ENCODE data around the gene SOCS3.
"Not testable (repeated sequence)": the region's sequence is repeated elsewhere in the genome, so short reads cannot be mapped to it uniquely, and the experiment has no call there.

The SOCS3 gene

DNA sequence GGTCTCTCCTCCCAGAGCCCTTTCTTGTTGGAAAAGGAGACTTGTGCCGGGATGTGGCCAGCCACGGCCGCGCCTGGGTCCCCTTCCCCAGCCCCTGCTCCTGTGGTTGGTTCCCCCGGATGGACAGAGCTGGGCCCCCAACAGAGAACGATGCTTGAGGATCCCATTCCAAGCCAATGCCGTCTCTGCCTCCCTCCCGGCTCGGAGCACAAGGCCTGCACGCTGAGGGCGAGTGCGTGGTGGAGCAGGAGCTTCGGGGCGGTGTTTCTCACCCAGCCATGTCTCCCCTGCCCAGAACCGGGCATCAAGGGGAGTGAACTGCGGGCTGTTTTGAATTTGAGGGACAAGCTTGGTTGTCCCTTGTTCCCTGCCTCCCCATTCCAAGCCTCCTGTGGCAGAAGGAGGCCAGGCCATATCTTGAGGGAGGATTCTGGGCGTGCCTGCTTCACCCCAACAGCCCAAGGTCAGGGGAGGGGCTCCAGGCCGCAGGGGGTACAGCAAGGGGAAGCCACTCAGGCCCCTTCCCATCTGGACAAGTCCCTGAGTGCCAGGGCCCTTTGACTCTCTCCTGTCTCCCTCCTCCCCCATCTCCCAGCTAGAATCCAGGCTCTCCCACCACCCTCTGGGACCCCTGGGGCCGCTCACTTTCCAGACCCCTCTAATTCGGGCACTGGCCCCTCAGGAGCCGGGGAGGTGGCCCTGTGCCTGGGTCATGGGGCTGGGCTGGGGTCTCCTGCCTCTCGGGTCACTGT lies 43.6 kb downstream of the SOCS3 start:
- TF ChIP-seq POLR2A (IDR thresholded peaks at IDR 0.05; ENCODE audit: low read depth, low read length) = no peak
- no peak for DNase-seq (ENCODE audit: insufficient read length, low spot score)
- FAIRE-seq = no peak

GRCh38 chr17:78315355-78316114 lies 44.3 kb downstream of the SOCS3 start:
- peak; percentile 92 for DNase-seq (ENCODE audit: insufficient read length, low spot score)
- FAIRE-seq = no peak

GRCh38 chr17:78314683-78315354 lies 45.1 kb downstream of the SOCS3 start:
- no peak for TF ChIP-seq POLR2A (IDR thresholded peaks at IDR 0.05; ENCODE audit: low read depth, low read length)
- FAIRE-seq (no peak), DNase-seq (ENCODE audit: insufficient read length, low spot score) (no peak)

More at GRCh38 chr17:78315355-78316114, 44.3 kb downstream of the SOCS3 start:
- 0 out of 2 replicates have a peak, but pooled peaks have one; percentile 6 for TF ChIP-seq POLR2A (IDR thresholded peaks at IDR 0.05; ENCODE audit: low read depth, low read length)

DNA sequence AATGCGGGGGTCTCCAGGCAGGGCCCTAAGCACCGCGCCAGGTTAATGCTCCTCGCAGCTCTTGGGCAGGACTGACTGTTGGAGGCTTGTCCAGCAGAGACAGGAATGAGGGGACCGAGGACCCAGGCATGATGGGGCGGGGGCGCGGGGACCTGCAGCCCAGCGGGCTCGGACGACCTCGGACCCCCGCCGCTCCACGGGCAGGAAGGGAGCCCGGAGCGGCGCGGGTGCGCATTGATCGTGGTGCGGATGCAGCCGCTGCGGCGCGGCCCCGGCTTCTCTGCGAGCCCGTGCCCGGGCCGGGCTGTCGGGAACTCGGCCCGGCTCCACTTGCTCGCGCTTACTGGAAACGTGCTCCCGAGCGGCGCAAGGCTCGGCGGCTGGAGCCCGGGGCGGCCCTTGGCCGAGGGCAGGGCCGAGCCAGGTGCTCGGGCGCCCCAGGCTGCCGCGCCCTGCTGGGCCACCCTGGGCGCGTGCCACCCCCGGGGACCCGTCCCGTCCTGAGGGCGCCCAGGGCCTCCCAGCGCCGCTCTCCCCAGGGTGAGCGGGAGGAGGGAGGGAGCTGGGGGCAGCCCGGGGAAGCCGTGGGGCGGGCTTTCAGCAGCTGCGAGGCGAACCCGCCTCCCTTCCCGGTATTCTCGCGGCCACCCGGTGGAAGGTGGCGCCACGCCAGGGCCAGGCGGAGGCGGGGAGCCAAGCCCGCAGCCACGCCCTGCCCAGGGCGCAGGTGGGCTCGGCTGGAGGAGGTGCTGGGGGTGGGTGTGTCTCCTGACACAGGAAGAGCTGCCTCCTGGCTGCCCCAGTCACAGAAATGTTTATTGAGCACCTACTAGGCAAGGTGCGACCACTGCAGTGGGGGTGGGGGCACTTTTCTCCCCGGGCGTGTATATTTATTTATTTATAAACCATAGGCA lies 45.9 kb downstream of the SOCS3 start:
- peak; percentile 53; the same call in 1 of the 2 replicates for TF ChIP-seq POLR2A (IDR thresholded peaks at IDR 0.05; ENCODE audit: low read depth, low read length)
- DNase-seq (ENCODE audit: insufficient read length, low spot score) (peak; percentile 93), FAIRE-seq (no peak)

GRCh38 chr17:78309659-78310255 lies 50.1 kb downstream of the SOCS3 start:
- DNase-seq (ENCODE audit: insufficient read length, low spot score); FAIRE-seq: not testable (repeated sequence)

- TF ChIP-seq POLR2A (IDR thresholded peaks at IDR 0.05; ENCODE audit: low read depth, low read length) = no peak
- FAIRE-seq (no peak), DNase-seq (ENCODE audit: insufficient read length, low spot score) (no peak)
These were observed 51.8 kb downstream of the SOCS3 start for GRCh38 chr17:78307887-78308638.

- no peak for TF ChIP-seq POLR2A (IDR thresholded peaks at IDR 0.05; ENCODE audit: low read depth, low read length)
- FAIRE-seq = no peak
- no peak for DNase-seq (ENCODE audit: insufficient read length, low spot score)
These were observed 53.0 kb downstream of the SOCS3 start for GRCh38 chr17:78306913-78307312.
